GM18951 (cell line): ENCODE results near the gene PARD3.
"Not testable (repeated sequence)": the region's sequence is repeated elsewhere in the genome, so short reads cannot be mapped to it uniquely, and the experiment has no call there.

Experiments used
- POLR2A ChIP-seq: IDR thresholded peaks from 4 replicates; pipeline ENCODE4 v1.6.1; 2011; ENCODE audit warnings: mild to moderate bottlenecking; ENCODE audit not compliant: insufficient read length, insufficient read depth; ENCODE audit errors: extremely low read depth
- in situ Hi-C: fragments of 300-500 bp; cut with MboI; formaldehyde crosslinking; loops from one replicate; pipeline ENCODE4 v1.12.0; 2022; ENCODE audit warnings: low sequenced_read_pairs, mixed read lengths, inconsistent platforms; ENCODE audit not compliant: unreplicated experiment

Gene PARD3

DNA sequence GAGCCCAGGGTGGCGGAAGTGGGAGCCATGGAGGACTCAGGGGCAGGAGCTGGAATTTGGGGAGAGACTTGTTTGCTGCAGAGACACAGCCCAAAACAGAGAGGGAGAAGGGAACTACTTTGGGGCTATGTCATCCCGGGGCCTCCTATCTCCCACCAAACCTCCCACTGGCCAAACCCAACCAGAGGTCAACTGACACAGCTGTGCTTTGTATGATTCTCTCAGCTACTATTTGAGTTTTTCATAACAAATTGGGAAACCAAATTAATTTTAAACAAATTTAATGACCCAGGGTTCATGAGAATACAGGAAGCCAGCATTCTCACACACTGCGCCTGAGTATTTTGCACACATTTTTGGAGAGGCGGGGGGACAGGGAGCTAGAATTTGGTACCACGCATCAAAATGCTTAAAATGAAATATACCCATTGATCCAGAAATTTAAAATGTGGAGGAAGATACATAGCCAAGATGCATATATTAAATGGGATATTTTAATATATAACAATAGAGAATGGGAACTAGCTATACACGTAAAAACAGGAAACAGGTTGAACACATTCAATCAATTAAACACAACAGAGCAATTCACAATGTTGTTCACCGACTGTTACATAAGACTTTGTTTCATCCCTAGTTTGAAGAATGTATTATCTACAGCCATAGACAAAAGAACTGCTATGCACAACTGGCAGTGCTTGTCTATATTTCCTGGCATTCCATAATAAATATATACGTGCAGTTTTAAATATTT lies 105.3 kb downstream of the PARD3 start:
- no peak for TF ChIP-seq POLR2A
- in situ Hi-C loops = no loop called here

DNA sequence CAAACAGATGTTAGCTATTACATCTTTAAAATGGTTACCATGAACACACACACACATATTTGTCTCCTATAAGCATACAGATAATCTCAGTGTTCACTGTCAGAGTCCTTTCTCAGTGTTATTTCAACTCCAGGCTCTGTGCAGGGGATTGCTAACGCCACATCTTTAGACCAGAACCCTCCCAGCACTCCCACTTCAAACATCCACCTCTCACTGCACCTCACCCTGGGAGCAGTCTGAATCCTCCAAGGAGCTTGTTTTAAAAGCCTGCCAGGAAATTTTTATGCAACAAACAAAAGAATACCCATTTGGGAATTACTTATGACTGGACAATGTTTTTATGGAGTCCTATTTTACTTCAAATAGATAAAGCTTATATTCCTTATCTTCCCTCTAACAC lies 107.4 kb downstream of the PARD3 start:
- in situ Hi-C loops = no loop called here
- TF ChIP-seq POLR2A = no peak

DNA sequence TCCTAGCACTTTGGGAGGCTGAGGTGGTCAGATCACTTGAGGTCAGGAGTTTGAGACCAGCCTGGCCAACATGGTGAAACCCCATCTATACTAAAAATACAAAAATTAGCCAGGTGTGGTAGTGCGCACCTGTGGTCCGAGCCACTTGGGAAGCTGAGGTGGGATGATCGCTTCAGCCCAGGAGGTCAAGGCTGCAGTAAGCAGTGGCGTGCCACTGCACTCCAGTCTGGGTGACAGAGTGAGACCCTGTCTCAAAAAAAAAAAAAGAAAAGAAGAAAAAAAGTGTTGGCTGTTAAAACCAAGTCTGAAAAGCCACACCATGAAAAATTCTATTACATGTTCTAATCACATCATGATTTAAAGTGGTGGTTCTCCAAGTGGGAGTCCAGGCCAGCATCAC lies 108.1 kb downstream of the PARD3 start:
- in situ Hi-C loops = not testable (repeated sequence)

DNA sequence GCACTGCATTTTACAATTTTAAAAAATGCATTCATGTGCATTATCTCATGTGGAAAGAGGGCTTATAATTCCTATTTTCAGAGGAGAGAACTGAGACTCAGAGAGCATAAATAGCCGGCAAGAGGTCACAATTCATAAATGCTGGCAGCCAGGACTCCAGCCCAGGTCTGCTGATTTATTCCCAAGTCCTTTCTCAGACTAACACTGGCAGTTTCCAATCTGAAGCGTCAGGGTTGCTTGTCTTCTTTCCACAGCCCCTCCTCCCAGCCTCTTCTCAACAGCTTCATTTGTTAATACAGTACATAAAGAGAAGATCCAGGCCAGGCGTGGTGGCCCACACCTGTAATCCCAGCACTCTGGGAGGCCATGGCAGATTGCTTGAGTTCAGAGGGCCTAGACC lies 108.9 kb downstream of the PARD3 start:
- in situ Hi-C loops = no loop called here

DNA sequence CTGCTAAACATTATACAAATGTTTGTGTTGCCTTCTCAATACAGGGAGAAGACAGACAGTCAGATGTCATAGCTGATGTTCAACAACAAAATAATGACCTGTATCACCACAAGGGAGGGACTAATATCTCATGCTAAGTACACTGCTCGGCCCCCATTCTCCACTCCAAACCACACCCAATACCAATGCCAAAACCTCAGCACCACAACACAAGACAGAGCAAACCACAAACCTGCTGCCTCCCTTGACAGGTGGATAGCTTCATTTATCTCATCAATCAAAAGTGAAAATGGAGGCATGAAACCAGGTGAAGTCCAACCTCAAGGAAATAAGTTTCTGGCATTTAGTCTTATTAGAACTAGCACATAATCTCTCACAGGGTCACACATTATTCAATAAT lies 109.5 kb downstream of the PARD3 start:
- in situ Hi-C loops = no loop called here
- no peak for TF ChIP-seq POLR2A

More for the DNA sequence above, 108.9 kb downstream of the PARD3 start:
- TF ChIP-seq POLR2A = no peak

DNA sequence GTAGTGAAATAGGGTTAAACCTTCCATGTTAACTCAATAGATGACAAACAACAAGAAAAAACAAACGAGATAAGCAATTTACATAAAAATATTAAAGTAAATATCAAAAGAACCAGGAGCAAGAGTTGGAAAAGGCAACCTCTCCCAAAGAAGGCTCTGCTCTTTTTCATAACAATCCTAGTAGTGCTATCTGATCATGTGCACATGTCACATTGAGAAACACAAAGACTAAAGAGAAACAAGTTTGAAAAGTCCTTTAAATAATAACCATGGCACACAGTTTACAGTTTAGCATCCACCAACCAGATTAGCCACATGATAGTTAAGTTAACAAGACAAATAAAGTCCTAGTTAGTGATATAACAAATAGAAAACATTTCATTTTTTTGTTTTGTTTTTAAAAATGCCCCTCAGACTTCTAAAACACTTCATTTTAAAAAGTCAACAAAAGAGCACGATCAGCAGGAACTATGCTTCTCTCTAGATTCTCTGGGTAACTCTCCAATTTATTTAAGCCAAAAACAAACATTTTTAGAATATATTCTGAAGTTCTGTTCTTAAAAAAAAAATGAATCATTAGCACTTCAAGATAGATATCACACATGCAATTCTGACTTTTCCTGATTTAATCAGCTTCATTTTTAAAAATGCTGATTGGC lies 110.4 kb downstream of the PARD3 start:
- in situ Hi-C loops = no loop called here
- no peak for TF ChIP-seq POLR2A

DNA sequence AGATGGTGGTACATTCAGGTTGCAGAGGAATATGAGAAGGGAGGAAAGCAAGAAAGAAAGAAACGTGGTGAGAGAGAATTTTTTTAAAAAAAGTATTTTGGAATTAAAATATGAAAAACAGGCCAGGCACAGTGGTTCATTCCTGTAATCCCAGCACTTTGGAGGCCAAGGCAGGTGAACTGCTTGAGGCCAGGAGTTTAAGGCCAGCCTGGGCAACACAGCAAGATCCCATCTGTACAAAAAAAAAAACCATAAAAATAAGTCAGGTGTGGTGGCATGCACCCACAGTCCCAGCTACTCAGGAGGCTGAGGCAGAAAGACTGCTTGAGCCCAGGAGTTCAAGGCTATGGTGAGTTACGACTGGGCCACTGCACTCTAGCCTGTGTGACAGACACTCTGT lies 112.1 kb downstream of the PARD3 start:
- no peak for TF ChIP-seq POLR2A
- in situ Hi-C loops = no loop called here

DNA sequence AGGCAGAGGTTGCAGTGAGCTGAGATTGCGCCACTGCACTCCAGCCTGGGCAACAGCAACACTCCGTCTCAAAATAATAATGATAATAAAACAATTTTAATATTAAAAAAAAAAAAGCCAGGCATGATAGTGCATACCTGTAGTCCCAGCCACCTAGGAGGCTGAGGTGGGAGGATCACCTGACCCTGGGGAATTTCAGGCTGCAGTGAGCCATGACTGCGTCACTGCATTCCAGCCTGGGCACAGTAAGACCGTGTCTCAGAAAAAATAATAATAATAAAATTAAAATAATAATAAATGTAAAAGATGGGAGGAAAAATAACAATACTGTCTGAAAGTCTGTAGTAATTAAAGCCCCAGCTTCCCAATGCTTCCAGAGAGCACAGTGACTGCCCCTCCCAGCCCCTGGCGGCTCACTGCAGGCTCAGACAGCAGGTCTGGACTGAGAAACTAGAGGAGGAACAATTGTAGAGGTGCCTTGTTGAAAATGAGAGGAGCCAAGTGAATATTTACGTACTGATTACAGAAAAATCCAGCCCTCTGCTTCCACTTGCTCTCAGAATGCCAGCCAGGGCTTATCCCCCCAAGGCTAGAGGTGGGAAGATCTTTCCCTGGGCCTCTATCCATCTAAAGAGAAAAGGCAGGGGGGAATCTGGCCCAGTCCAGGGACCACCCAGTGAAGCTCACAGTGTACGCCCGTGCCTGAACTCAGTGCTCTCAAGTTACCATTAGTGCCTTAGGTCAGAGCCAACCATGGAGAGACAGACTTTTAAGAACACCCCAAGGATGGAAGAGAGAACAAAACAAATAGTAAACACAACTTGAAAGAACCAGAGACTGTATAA lies 112.8 kb downstream of the PARD3 start:
- TF ChIP-seq POLR2A = no peak
- in situ Hi-C loops = no loop called here

DNA sequence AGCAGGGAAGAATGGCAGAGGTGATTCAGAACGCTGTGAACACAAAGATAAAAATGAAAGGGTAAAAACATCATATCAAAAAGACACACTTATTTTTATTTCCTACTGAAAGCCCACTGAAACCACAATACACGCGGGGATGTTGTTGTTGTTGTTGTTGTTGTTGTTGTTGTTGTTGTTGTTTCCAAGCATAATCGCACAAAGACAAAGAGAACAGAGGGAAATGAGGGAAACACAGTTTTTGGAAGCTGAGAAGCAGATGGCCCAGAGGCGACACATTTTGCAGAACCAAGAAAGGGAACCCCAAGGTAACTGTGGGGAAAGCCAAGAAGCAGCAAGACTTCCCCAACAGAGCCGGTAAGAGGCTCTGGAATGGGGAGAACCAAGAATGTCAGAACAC lies 113.9 kb downstream of the PARD3 start:
- TF ChIP-seq POLR2A = no peak
- in situ Hi-C loops = no loop called here

DNA sequence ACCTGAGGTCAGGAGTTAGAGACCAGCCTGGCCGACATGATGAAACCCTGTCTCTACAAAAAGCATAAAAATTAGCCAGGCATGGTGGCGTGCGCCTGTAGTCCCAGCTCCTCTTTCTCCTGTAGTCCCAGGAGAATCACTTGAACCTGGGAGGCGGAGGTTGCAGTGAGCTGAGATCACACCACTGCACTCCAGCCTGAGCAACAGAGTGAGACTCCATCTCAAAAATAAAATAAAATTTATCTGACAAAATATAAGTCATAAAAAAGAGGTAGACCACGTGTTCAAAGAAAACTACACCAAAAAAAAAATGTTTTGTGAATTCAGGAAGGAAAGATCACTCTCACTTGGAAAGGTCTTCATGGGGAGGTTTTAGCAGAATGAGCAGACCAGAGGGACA lies 114.3 kb downstream of the PARD3 start:
- in situ Hi-C loops = not testable (repeated sequence)

DNA sequence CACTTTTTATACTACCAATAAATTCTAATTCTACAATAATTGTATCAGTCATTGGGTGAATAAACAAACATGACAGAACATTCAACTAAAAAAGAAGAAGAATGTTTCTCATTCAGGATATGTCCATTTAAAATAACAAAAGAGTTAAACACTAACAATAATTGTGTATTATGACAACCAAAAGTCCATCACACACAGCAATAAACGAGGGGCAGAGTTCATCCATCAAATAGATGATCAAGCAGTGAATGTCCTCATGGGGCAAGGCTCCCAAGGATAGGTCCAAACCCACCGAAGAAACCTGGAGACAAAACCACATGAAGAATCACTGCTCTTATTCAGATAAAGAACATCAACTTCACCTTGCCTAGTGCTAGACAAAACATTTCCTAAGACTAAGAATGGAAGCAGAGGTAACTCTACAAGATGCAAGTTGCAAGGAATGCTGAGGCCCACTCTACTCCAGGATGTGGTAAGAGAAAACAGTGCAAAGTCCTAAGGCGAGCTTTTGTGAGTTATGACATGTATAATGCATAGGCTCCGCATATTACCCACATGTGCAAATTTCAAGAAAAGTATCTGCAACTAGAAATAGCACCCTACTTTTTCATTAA lies 115.1 kb downstream of the PARD3 start:
- no peak for TF ChIP-seq POLR2A
- in situ Hi-C loops = no loop called here

DNA sequence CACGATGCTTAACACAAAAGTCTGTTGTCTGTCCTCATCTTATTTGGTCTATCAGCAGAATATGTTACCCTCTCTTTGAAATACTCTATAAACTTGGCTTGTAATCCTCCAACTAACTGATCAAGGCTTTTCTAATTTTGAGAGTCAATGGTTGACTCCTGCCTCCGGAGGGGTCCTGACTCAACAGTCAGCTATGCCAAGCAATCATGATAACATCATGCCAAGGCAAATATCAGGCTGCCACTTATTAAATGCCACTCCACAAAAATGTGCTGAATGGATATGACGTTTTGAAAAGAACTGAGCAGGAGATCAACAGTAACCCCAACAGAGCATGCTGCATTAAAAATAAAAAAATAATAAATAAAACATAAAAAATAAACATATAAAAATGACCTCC lies 116.1 kb downstream of the PARD3 start:
- in situ Hi-C loops = no loop called here
- no peak for TF ChIP-seq POLR2A

DNA sequence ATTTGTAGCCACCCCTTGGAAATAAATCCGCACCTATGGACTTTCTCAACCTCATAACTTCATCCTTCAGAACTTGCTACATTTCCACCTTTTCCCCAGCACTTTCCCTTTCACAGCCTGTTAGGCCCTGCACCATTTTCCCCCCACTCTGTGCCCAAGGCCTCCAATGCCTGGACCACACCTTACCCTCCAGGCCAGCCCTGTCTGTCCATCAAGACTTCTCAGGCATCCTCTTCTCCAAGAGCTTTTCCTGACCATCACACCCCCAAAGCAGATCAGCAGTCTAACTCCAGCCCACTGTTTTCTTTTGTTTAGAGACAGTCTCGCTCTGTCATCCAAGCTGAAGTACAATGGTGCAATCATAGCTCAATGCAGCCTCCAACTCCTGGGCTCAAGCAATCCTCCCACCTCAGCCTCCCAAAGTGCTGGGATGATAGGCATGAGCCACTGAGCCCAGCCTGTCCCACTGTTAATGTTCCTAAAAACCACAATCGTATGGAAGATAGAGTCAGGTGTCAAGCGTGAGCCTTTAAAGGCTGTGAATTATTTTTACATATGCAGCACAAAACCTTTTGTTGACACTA lies 116.8 kb downstream of the PARD3 start:
- in situ Hi-C loops = no loop called here
- TF ChIP-seq POLR2A = no peak
